Lung (tissue), 12 donors: ENCODE measurements around the gene FIGLA. TPM values are rescaled to one million over a fixed set of nuclear protein-coding genes. Genes with fewer than 3 reads are reported as not detected.

ENCODE experiments used
- ATAC-seq: fragments of 200-7000 bp; cut with Tn5 transposase; one replicate; pipeline ENCODE4 v1.9.1; 2020; ENCODE audit warnings: moderate number of reproducible peaks; ENCODE audit not compliant: insufficient read depth, low FRiP score
- DNase-seq, 3 donors: peaks; one replicate each; pipeline ENCODE4 v3.0.0-alpha.2; 2013 to 2017
- H3K27ac ChIP-seq, 2 donors: one replicate each; pipeline ENCODE4 v1.5.1; 2013; ENCODE audit warnings: mild to moderate bottlenecking in 2 of 2, moderate library complexity in 2 of 2, control low read depth in 1 of 2, inconsistent platforms in 1 of 2, low read depth in 1 of 2, low read length in 1 of 2
- H3K27me3 ChIP-seq, 3 donors: one replicate each; pipeline ENCODE4 v1.5.1; 2013; ENCODE audit warnings: low read length in 2 of 3; ENCODE audit not compliant: control insufficient read depth in 3 of 3, insufficient read depth in 3 of 3
- H3K36me3 ChIP-seq, 4 donors: one replicate each; pipeline ENCODE4 v1.5.1; 2013; ENCODE audit warnings: low read length in 4 of 4, mild to moderate bottlenecking in 1 of 4, moderate library complexity in 1 of 4; ENCODE audit not compliant: control insufficient read depth in 4 of 4, insufficient read depth in 4 of 4
- H3K4me1 ChIP-seq, 5 donors: one replicate each; pipeline ENCODE4 v1.5.1; 2013; ENCODE audit warnings: low read length in 5 of 5, mild to moderate bottlenecking in 2 of 5, moderate library complexity in 1 of 5; ENCODE audit not compliant: control insufficient read depth in 5 of 5, insufficient read depth in 5 of 5
- H3K4me3 ChIP-seq: one replicate; pipeline ENCODE4 v1.5.1; 2013; ENCODE audit warnings: mild to moderate bottlenecking, control low read depth, moderate library complexity
- H3K9ac ChIP-seq, 2 donors: one replicate each; pipeline ENCODE4 v1.5.1; 2013; ENCODE audit warnings: low read length in 2 of 2, control low read depth in 1 of 2; ENCODE audit not compliant: insufficient read depth in 1 of 2
- H3K9me3 ChIP-seq, 4 donors: one replicate each; pipeline ENCODE4 v1.5.1; 2013; ENCODE audit warnings: low read length in 3 of 4, mild to moderate bottlenecking in 1 of 4, moderate library complexity in 1 of 4; ENCODE audit not compliant: control insufficient read depth in 4 of 4, insufficient read depth in 3 of 4
- CTCF ChIP-seq: IDR thresholded peaks from 2 replicates; pipeline ENCODE4 v1.5.1; 2012; ENCODE audit warnings: mild to moderate bottlenecking; ENCODE audit errors: control extremely low read depth, extremely low read depth
- WGBS, 2 donors: extraction: QIAGEN DNeasy Blood & Tissue Kit; methylation state at CpG; one replicate each; pipeline ENCODE4 v1.1.7; 2013; 5-methylcytosine and 5-hydroxymethylcytosine counted together
- polyA plus RNA-seq, 2 donors: library from polyadenylated mRNA; stranded (reverse); fragments of 200-250 nt; gene quantifications; one replicate each; pipeline ENCODE4 v1.2.1, GENCODE V29; 2013
- total RNA-seq, 2 donors: library from RNA; depleted of rRNA in 1 of 2; stranded (reverse); fragments of >200 nt in 1 of 2; gene quantifications; one replicate each; pipeline ENCODE4 v1.2.1, GENCODE V29; 2014 to 2021
- donor health status: control.
- donor health status: control.
- donor health status: Bipolar disorder and iron deficiency.
- donor health status: healthy.
- donor health status: DM: yes; HTN: yes; CAD: no.

Gene FIGLA
- total and polyA plus RNA-seq, 4 donors = 0.31 to 0.53 TPM; not detected in 2

- Histone ChIP-seq H3K9ac (no peak overlapping the region), H3K4me1 (peaks cover 0 to 6% (median 0%) of the 10 kb centered on the region in 5 donors), H3K27ac (no peak overlapping the region), H3K36me3 (no peaks in the 10 kb centered on the region), H3K4me3 (no peak overlapping the region), H3K27me3 (no peaks in the 10 kb centered on the region), H3K9me3 (peaks cover 0 to 3% (median 0%) of the 10 kb centered on the region in 4 donors)
- DNase-seq = no peak
- ATAC-seq = no peak
- no peak for TF ChIP-seq CTCF
- WGBS, 2 donors = 67 to 71% methylated on average over 6 of the region's 6 CpGs
Measured at GRCh38 chr2:70732766-70733645, 57.4 kb downstream of the FIGLA start.

GRCh38 chr2:70730730-70731129, 59.7 kb downstream of the FIGLA start:
- Histone ChIP-seq H3K9ac (no peak overlapping the region), H3K27ac (no peak overlapping the region), H3K4me1 (peaks cover 0 to 6% (median 0%) of the 10 kb centered on the region in 5 donors), H3K36me3 (no peaks in the 10 kb centered on the region), H3K27me3 (no peaks in the 10 kb centered on the region), H3K9me3 (peaks cover 0 to 3% (median 0%) of the 10 kb centered on the region in 4 donors), H3K4me3 (no peak overlapping the region)
- ATAC-seq (no peak), DNase-seq (no peak)
- TF ChIP-seq CTCF = no peak
- 79 to 92% methylated on average over 2 of the region's 2 CpGs for WGBS, 2 donors

GRCh38 chr2:70729647-70730046, 60.8 kb downstream of the FIGLA start:
- DNase-seq = no peak
- Histone ChIP-seq H3K4me1 (peaks cover 0 to 6% (median 0%) of the 10 kb centered on the region in 5 donors), H3K27ac (no peak overlapping the region), H3K27me3 (no peaks in the 10 kb centered on the region), H3K9me3 (peaks cover 0 to 6% (median 0%) of the 10 kb centered on the region in 4 donors), H3K9ac (no peak overlapping the region), H3K4me3 (no peak overlapping the region), H3K36me3 (no peaks in the 10 kb centered on the region)
- 90 to 96% methylated on average over 1 of the region's 1 CpG for whole genome bisulfite sequencing, 2 donors
- no peak for TF ChIP-seq CTCF
- ATAC-seq = no peak
